OCI-LY3 (cell line): ENCODE results near the gene ATP13A2.
"Not testable (repeated sequence)": the region's sequence is repeated elsewhere in the genome, so short reads cannot be mapped to it uniquely, and the experiment has no call there.

ENCODE experiments used
- H2AFZ ChIP-seq: fragments of 200-600, 300-600 bp; shearing (Covaris generic); 2 replicates; pipeline ENCODE4 v1.6.0; 2014; ENCODE audit warnings: antibody characterized with exemption, low read depth, low read length
- H3K27ac ChIP-seq: fragments of 200-600, 300-600 bp; sonication (generic); 2 replicates; pipeline ENCODE4 v1.5.1; 2014; ENCODE audit warnings: mild to moderate bottlenecking, low read length, moderate library complexity, mixed read lengths
- H3K27me3 ChIP-seq: fragments of 200-600, 300-600 bp; sonication (generic); 2 replicates; pipeline ENCODE4 v1.6.1; 2014; ENCODE audit warnings: low read depth, low read length, mixed read lengths
- H3K36me3 ChIP-seq: fragments of 200-600, 300-600 bp; sonication (generic); replicated peaks from 2 replicates; pipeline ENCODE3; 2014; ENCODE audit warnings: low read depth, low read length, mixed read lengths
- H3K4me1 ChIP-seq: fragments of 300-600, 200-600 bp; sonication (generic); 2 replicates; pipeline ENCODE4 v1.6.1; 2014; ENCODE audit warnings: low read length, mixed read lengths
- H3K4me2 ChIP-seq: fragments of 200-600, 300-600 bp; sonication (generic); 2 replicates; pipeline ENCODE4 v1.6.1; 2014; ENCODE audit warnings: low read length, mixed read lengths
- H3K4me3 ChIP-seq: fragments of 300-600, 200-600 bp; sonication (generic); 2 replicates; pipeline ENCODE4 v1.5.1; 2014; ENCODE audit warnings: antibody characterized with exemption, mild to moderate bottlenecking, low read length, moderate library complexity
- H3K79me2 ChIP-seq: fragments of 300-600, 200-600 bp; shearing (Covaris generic); 2 replicates; pipeline ENCODE4 v1.6.1; 2014; ENCODE audit warnings: mild to moderate bottlenecking, low read length, mixed read lengths
- H3K9ac ChIP-seq: fragments of 300-600, 200-600 bp; shearing (Covaris generic); 2 replicates; pipeline ENCODE4 v1.6.0; 2014; ENCODE audit warnings: mild to moderate bottlenecking, low read length, moderate library complexity
- H3K9me3 ChIP-seq: fragments of 200-600, 300-600 bp; shearing (Covaris generic); 2 replicates; pipeline ENCODE4 v1.6.1; 2014; ENCODE audit warnings: low read length, mixed read lengths; ENCODE audit not compliant: insufficient read depth
- H4K20me1 ChIP-seq: fragments of 200-600, 300-600 bp; sonication (generic); 2 replicates; pipeline ENCODE4 v1.6.1; 2016; ENCODE audit warnings: low read length, mixed read lengths; ENCODE audit not compliant: insufficient read depth
- EZH2phosphoT487 ChIP-seq: fragments of 200-600 bp; shearing (Covaris generic); IDR thresholded peaks from 2 replicates; pipeline ENCODE4 v1.6.1; 2018; ENCODE audit warnings: antibody characterized with exemption, mixed run types, low read depth
- TF ChIP-seq, protein P1 (sequence below): fragments of 200-600, 300-600 bp; sonication (generic); IDR thresholded peaks from 2 replicates; pipeline ENCODE4 v1.5.1; 2014; ENCODE audit warnings: antibody characterized with exemption, low read length, low read depth

The ATP13A2 gene

DNA sequence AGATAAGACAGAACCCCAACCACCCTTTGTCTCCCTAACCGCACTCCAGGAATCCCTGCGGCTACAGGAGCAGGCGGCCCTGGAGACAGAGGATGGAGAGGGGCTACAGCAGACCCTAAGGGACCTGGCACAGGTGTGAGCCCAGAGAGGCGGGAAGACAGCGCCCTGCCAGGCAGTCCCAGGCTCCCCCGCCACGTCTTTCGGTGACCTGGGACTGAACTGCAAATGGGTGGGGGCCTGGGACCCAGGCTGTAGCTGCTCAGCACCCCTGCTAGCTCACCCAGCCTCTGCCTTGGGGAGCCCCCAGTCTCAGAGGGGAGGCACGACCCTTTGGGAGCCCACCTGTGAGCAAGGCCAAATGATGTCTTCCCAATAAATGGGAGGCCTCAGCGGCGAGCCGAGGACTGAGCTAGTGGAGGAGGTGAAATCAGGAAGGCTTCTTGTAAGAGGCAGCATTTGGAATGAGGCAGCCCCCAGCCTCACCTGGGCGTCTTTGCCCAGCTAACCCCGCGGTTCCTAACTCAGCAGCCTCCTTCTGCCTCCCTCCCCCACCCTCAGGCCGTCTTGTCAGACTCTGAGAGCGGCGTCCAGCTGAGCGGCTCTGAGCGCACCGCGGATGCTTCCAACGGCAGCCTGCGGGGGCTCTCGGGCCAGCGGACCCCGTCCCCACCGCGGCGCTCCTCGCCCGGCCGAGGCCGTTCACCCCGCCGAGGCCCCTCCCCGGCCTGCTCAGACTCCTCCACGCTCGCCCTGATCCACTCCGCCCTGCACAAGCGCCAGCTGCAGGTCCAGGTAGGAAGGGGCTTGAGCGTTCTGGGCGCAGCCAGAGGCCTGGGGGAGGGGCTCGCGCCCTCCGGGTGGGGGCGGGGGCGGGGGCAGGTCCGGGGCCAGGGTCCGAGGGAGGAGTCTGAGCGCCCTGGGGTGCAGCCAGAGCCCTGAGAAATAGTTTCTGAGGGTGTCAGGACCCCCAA is 73.1 kb downstream of the ATP13A2 start:
- Histone ChIP-seq H3K79me2 (no peaks in the 10 kb centered on the region), H3K9me3 (no peaks in the 10 kb centered on the region), H4K20me1 (no peaks in the 10 kb centered on the region), H3K27ac (no peak overlapping the region), H3K9ac (no peak overlapping the region), H3K4me3 (no peak overlapping the region), H2AFZ (no peak overlapping the region), H3K4me1 (no peaks in the 10 kb centered on the region), H3K4me2 (no peak overlapping the region), H3K36me3 (no peaks in the 10 kb centered on the region), H3K27me3 (no peaks in the 10 kb centered on the region)
- TF ChIP-seq EZH2phosphoT487: no peak
- TF ChIP-seq, protein P1, sequence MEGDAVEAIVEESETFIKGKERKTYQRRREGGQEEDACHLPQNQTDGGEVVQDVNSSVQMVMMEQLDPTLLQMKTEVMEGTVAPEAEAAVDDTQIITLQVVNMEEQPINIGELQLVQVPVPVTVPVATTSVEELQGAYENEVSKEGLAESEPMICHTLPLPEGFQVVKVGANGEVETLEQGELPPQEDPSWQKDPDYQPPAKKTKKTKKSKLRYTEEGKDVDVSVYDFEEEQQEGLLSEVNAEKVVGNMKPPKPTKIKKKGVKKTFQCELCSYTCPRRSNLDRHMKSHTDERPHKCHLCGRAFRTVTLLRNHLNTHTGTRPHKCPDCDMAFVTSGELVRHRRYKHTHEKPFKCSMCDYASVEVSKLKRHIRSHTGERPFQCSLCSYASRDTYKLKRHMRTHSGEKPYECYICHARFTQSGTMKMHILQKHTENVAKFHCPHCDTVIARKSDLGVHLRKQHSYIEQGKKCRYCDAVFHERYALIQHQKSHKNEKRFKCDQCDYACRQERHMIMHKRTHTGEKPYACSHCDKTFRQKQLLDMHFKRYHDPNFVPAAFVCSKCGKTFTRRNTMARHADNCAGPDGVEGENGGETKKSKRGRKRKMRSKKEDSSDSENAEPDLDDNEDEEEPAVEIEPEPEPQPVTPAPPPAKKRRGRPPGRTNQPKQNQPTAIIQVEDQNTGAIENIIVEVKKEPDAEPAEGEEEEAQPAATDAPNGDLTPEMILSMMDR: no peak

DNA sequence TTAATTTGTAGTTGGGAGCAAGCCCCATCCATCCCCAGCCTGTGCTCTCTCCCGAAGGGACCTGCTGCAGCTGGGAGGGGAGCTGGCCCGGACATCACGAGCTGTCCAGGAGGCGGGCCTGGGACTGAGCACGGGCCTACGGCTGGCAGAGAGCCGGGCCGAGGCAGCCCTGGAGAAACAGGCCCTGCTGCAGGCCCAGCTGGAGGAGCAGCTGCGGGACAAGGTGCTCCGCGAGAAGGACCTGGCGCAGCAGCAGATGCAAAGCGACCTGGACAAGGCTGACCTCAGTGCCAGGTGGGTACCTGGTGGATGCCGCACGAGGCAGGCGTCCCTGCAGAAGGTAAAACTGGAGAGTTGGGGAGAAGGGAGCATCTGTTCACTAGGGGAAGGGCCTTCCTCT is 75.1 kb downstream of the ATP13A2 start:
- not testable (repeated sequence) for H4K20me1 ChIP-seq, H2AFZ ChIP-seq, H3K27me3 ChIP-seq, H3K9ac ChIP-seq, H3K4me1 ChIP-seq, H3K36me3 ChIP-seq, H3K79me2 ChIP-seq, H3K4me3 ChIP-seq, H3K9me3 ChIP-seq, H3K4me2 ChIP-seq, H3K27ac ChIP-seq
